Vagina (tissue), 2 donors: ENCODE results near the gene SYNRG.

ENCODE experiments used
- POLR2AphosphoS5 ChIP-seq, 2 donors: sonication (generic); formaldehyde crosslinking; IDR thresholded peaks; one replicate each; pipeline ENCODE4 v1.9.0; 2017; ENCODE audit warnings: antibody characterized with exemption in 2 of 2, mild to moderate bottlenecking in 2 of 2, low read depth in 1 of 2; ENCODE audit not compliant: insufficient read depth in 1 of 2
- TF ChIP-seq, protein P1 (sequence below), 3 experiments: fragments of 450-650 bp in 2 of 3; fragments of 200-600 bp in 1 of 3; sonication (generic) in 1 of 3; IDR thresholded peaks; one replicate each; pipeline ENCODE4 v1.5.1; 2017 to 2019; ENCODE audit warnings: antibody characterized with exemption in 3 of 3, mild to moderate bottlenecking in 2 of 3, moderate library complexity in 2 of 3

DNA sequence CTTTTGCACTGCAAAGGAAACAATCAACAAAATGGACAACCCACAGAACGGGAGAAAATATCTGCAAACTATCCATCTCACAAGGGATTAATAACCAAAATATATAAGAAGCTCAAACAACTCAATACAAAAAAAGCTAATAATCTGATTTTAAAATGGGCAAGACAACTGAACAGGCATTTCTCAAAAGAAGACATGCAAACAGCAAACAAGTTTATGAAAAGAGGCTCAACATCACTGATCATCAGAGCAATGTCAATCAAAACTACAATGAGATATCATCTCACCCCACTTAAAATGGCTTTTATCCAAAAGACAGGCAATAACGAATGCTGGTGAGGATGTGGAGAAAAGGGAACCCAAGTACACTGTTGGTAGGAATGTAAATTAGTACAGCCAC, 34.8 kb downstream of the SYNRG start:
- TF ChIP-seq, protein P1, sequence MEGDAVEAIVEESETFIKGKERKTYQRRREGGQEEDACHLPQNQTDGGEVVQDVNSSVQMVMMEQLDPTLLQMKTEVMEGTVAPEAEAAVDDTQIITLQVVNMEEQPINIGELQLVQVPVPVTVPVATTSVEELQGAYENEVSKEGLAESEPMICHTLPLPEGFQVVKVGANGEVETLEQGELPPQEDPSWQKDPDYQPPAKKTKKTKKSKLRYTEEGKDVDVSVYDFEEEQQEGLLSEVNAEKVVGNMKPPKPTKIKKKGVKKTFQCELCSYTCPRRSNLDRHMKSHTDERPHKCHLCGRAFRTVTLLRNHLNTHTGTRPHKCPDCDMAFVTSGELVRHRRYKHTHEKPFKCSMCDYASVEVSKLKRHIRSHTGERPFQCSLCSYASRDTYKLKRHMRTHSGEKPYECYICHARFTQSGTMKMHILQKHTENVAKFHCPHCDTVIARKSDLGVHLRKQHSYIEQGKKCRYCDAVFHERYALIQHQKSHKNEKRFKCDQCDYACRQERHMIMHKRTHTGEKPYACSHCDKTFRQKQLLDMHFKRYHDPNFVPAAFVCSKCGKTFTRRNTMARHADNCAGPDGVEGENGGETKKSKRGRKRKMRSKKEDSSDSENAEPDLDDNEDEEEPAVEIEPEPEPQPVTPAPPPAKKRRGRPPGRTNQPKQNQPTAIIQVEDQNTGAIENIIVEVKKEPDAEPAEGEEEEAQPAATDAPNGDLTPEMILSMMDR (IDR thresholded peaks at IDR 0.05): no peak
- TF ChIP-seq POLR2AphosphoS5 (IDR thresholded peaks at IDR 0.05; ENCODE audit: insufficient read depth in 1 of 2, low read depth in 1 of 2): no peak
